Hepatocyte (in vitro differentiated cells): ENCODE measurements around the gene ITIH1. TPM values are rescaled to one million over a fixed set of nuclear protein-coding genes. Genes with fewer than 3 reads are reported as not detected.
"Not testable (repeated sequence)": the region's sequence is repeated elsewhere in the genome, so short reads cannot be mapped to it uniquely, and the experiment has no call there.

Source experiments
- DNase-seq: peaks from one replicate; pipeline ENCODE4 v3.0.0-alpha.2; 2016; ENCODE audit warnings: low spot score
- H2AFZ ChIP-seq: fragments of 200-600 bp; sonication (generic); 2 replicates; pipeline ENCODE4 v1.6.0; 2016; ENCODE audit warnings: antibody characterized with exemption, mild to moderate bottlenecking
- H3K27ac ChIP-seq: fragments of 200-600 bp; sonication (generic); 2 replicates; pipeline ENCODE4 v1.5.1; 2016; ENCODE audit warnings: mild to moderate bottlenecking
- H3K27me3 ChIP-seq: fragments of 200-600 bp; sonication (generic); 2 replicates; pipeline ENCODE4 v1.6.1; 2016
- H3K36me3 ChIP-seq: fragments of 200-600 bp; sonication (generic); replicated peaks from 2 replicates; pipeline ENCODE4 v1.5.1; 2016; ENCODE audit warnings: low read depth; ENCODE audit not compliant: insufficient read depth
- H3K4me1 ChIP-seq: fragments of 200-600 bp; sonication (generic); 2 replicates; pipeline ENCODE4 v1.5.1; 2016; ENCODE audit warnings: mild to moderate bottlenecking, moderate library complexity; ENCODE audit not compliant: insufficient read depth
- H3K4me2 ChIP-seq: fragments of 200-600 bp; sonication (generic); 2 replicates; pipeline ENCODE4 v1.6.0; 2016
- H3K4me3 ChIP-seq: fragments of 200-600 bp; sonication (generic); 2 replicates; pipeline ENCODE4 v1.5.1; 2016; ENCODE audit warnings: mild to moderate bottlenecking
- H3K79me2 ChIP-seq: fragments of 200-600 bp; sonication (generic); 2 replicates; pipeline ENCODE4 v1.6.0; 2017; ENCODE audit warnings: mild to moderate bottlenecking
- H3K9me2 ChIP-seq: fragments of 200-600 bp; sonication (generic); replicated peaks from 2 replicates; pipeline ENCODE4 v1.6.0; 2017; ENCODE audit warnings: mild to moderate bottlenecking; ENCODE audit not compliant: insufficient read depth
- H3K9me3 ChIP-seq: fragments of 200-600 bp; sonication (generic); 2 replicates; pipeline ENCODE4 v1.5.1; 2016; ENCODE audit warnings: low read depth, mild to moderate bottlenecking
- H4K20me1 ChIP-seq: fragments of 200-600 bp; sonication (generic); 2 replicates; pipeline ENCODE4 v1.6.0; 2016; ENCODE audit warnings: mild to moderate bottlenecking; ENCODE audit not compliant: insufficient read depth, poor library complexity, severe bottlenecking
- CTCF ChIP-seq: fragments of 200-600 bp; sonication (generic); IDR thresholded peaks from 2 replicates; pipeline ENCODE4 v1.5.1; 2016; ENCODE audit warnings: antibody characterized with exemption, mild to moderate bottlenecking; ENCODE audit not compliant: poor library complexity
- EZH2 ChIP-seq: fragments of 200-600 bp; sonication (generic); IDR thresholded peaks from 2 replicates; pipeline ENCODE4 v1.6.1; 2016; ENCODE audit warnings: antibody characterized with exemption, mild to moderate bottlenecking, borderline replicate concordance
- EZH2phosphoT487 ChIP-seq: fragments of 200-600 bp; sonication (generic); IDR thresholded peaks from one replicate; pipeline ENCODE4 v1.6.1; 2018; ENCODE audit warnings: antibody characterized with exemption, mild to moderate bottlenecking, low read depth, moderate library complexity; ENCODE audit not compliant: unreplicated experiment, severe bottlenecking
- WGBS: methylation state at CpG from one replicate; pipeline ENCODE4 v1.1.6; 2016; ENCODE audit warnings: low lambda C conversion rate; ENCODE audit errors: missing lambda C conversion rate; 5-methylcytosine and 5-hydroxymethylcytosine counted together
- polyA plus RNA-seq: library from polyadenylated mRNA; unstranded; fragments of >200 nt; fragmentation: Nextera tagmentation; extraction: Ambion mirVana; gene quantifications from 2 replicates; pipeline ENCODE4 v1.2.1, GENCODE V29; 2016
- total RNA-seq: library from RNA; depleted of rRNA; stranded (reverse); fragments of >200 nt; gene quantifications from 2 replicates; pipeline ENCODE4 v1.2.3, GENCODE V29; 2014

Gene ITIH1
- total RNA-seq (120 and 154 TPM in 2 replicates), polyA plus RNA-seq (160 and 250 TPM in 2 replicates)

GRCh38 chr3:52777127-52777958 lies at the start of gene ITIH1:
Gene ITIH1 (plus strand): TSS chr3:52777599. CDS start chr3:52777616, 17 bp downstream.
- Histone ChIP-seq H3K79me2 (no peaks in the 10 kb centered on the region), H4K20me1 (no peaks in the 10 kb centered on the region), H3K27ac (peak within 1 kb of the TSS; percentile 63), H2AFZ (no peak within 1 kb of the TSS), H3K9me2 (no peaks in the 10 kb centered on the region), H3K9me3 (no peaks in the 10 kb centered on the region), H3K36me3 (no peaks in the 10 kb centered on the region), H3K4me3 (no peak within 1 kb of the TSS), H3K4me1 (peaks cover 19% of the 10 kb centered on the region), H3K4me2 (no peak within 1 kb of the TSS), H3K27me3 (no peaks in the 10 kb centered on the region)
- no peak for DNase-seq
- no peak for TF ChIP-seq EZH2phosphoT487
- 83% methylated on average over 12 of the region's 12 CpGs for WGBS

- H3K4me1 ChIP-seq, H2AFZ ChIP-seq, H3K4me3 ChIP-seq, H3K27ac ChIP-seq, H3K79me2 ChIP-seq, H3K27me3 ChIP-seq, H3K36me3 ChIP-seq, DNase-seq, H4K20me1 ChIP-seq, H3K9me3 ChIP-seq, H3K4me2 ChIP-seq, H3K9me2 ChIP-seq: not testable (repeated sequence)
- 75% methylated on average over 3 of the region's 3 CpGs for WGBS
Measured at GRCh38 chr3:52728753-52729152, 48.6 kb upstream of the ITIH1 start.

- DNase-seq = no peak
Measured at GRCh38 chr3:52730681-52731080, 46.7 kb upstream of the ITIH1 start.

GRCh38 chr3:52731590-52731989 lies 45.8 kb upstream of the ITIH1 start:
- Histone ChIP-seq H3K27ac (no peak overlapping the region), H3K9me2 (no peaks in the 10 kb centered on the region), H3K4me3 (no peak overlapping the region), H3K9me3 (no peaks in the 10 kb centered on the region), H3K4me2 (no peak overlapping the region), H3K27me3 (no peaks in the 10 kb centered on the region), H3K4me1 (no peaks in the 10 kb centered on the region), H4K20me1 (no peaks in the 10 kb centered on the region), H3K36me3 (no peaks in the 10 kb centered on the region), H2AFZ (no peak overlapping the region), H3K79me2 (no peaks in the 10 kb centered on the region)
- 96% methylated on average over 14 of the region's 14 CpGs for WGBS
- DNase-seq = no peak
- TF ChIP-seq EZH2phosphoT487 (no peak), CTCF (no peak), EZH2 (no peak)

More at GRCh38 chr3:52730681-52731080, 46.7 kb upstream of the ITIH1 start:
- Histone ChIP-seq H3K27ac (no peak overlapping the region), H3K4me1 (no peaks in the 10 kb centered on the region), H3K4me2 (no peak overlapping the region), H3K4me3 (no peak overlapping the region), H3K36me3 (no peaks in the 10 kb centered on the region), H4K20me1 (no peaks in the 10 kb centered on the region), H3K27me3 (no peaks in the 10 kb centered on the region), H3K9me3 (no peaks in the 10 kb centered on the region), H2AFZ (no peak overlapping the region), H3K9me2 (no peaks in the 10 kb centered on the region), H3K79me2 (no peaks in the 10 kb centered on the region)
- TF ChIP-seq CTCF = no peak
- TF ChIP-seq EZH2phosphoT487 = no peak
- TF ChIP-seq EZH2 = no peak
